ENCODE results near the gene PKD2L2.

DNA sequence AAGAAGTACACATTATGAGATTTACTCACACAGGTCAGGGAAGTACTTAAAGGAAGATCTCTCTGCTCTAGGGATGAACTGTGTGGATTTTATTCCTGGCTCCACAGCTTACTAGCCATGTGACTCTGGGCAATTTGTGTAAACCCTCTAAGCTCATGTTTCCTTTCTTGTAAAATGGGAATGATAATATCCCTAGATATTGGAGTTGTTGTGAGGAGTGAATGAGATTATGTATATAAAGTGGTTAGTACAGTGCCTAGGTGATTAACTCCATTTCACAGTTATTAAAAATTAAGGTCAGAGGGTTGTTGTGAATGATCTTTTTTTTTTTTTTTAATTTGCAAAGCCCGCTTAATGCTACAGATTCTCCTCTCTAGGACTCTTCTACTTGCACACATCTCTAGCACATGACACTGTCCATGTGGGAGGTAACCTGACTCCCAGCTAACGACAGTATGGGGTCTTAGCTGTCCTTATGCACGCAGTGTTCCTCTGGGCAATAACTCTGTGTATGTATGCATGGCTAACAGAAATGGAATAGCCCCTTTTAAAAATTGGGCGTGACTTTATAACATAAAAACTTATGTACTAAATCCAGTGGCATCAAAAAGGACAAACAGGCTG lies 45.5 kb upstream of the PKD2L2 start:
- no peak for TF ChIP-seq CTCF (IDR thresholded peaks at IDR 0.05; ENCODE audit: poor library complexity, severe bottlenecking)
- no peak for TF ChIP-seq RAD21 (conservative IDR thresholded peaks at IDR 0.05)
- no peak for TF ChIP-seq EZH2 (IDR thresholded peaks at IDR 0.05; ENCODE audit: borderline replicate concordance, insufficient read depth, low read length, poor library complexity, severe bottlenecking)
- no peak for TF ChIP-seq POLR2AphosphoS5 (IDR thresholded peaks at IDR 0.05)

Measured in neural cell (in vitro differentiated cells).